GM18505 (cell line): ENCODE data around the gene PANK4.
A peak's percentile ranks its signal among the peaks of the same experiment; 100 is the strongest.

Experiments used
- ATAC-seq: cut with Tn5 transposase; IDR thresholded peaks from one replicate; pipeline ENCODE4 v1.9.1; 2021; ENCODE audit not compliant: unreplicated experiment
- POLR2A ChIP-seq: IDR thresholded peaks from 4 replicates; pipeline ENCODE4 v1.6.1; 2011; ENCODE audit warnings: borderline replicate concordance; ENCODE audit not compliant: insufficient read depth, insufficient read length; ENCODE audit errors: extremely low read depth

PANK4 gene

GRCh38 chr1:2534315-2534686 lies 7.9 kb upstream of the PANK4 start:
- ATAC-seq: no peak
- no peak for TF ChIP-seq POLR2A

GRCh38 chr1:2533365-2533764 lies 7.0 kb upstream of the PANK4 start:
- ATAC-seq: no peak
- no peak for TF ChIP-seq POLR2A

GRCh38 chr1:2532485-2533160 lies 6.2 kb upstream of the PANK4 start:
- no peak for TF ChIP-seq POLR2A

GRCh38 chr1:2530513-2531361 lies 4.3 kb upstream of the PANK4 start:
- TF ChIP-seq POLR2A: no peak
- ATAC-seq: no peak

More at GRCh38 chr1:2532485-2533160, 6.2 kb upstream of the PANK4 start:
- ATAC-seq: no peak

- no peak for ATAC-seq
- TF ChIP-seq POLR2A: no peak
Measured at GRCh38 chr1:2529784-2530512, 3.6 kb upstream of the PANK4 start, which contains the start of gene HES5. Gene HES5 (minus strand): TSS chr1:2530263. CDS start chr1:2530164, 99 bp downstream.

GRCh38 chr1:2528966-2529783 lies 2.8 kb upstream of the PANK4 start:
- no peak for ATAC-seq
- no peak for TF ChIP-seq POLR2A

- no peak for ATAC-seq
- TF ChIP-seq POLR2A: no peak
Measured at GRCh38 chr1:2528611-2528965, 2.2 kb upstream of the PANK4 start.

GRCh38 chr1:2528016-2528415 lies 1.6 kb upstream of the PANK4 start:
- no peak for ATAC-seq
- TF ChIP-seq POLR2A: no peak

- TF ChIP-seq POLR2A: no peak
- no peak for ATAC-seq
Measured at GRCh38 chr1:2527556-2527860, 1.1 kb upstream of the PANK4 start.

- no peak for TF ChIP-seq POLR2A
- peak; percentile 34 for ATAC-seq
Measured at GRCh38 chr1:2526824-2527555, 594 bp upstream of the PANK4 start.

- TF ChIP-seq POLR2A: no peak
- ATAC-seq: no peak
Measured at GRCh38 chr1:2525572-2525919, 850 bp downstream of the PANK4 start.

GRCh38 chr1:2523891-2524609 lies 2.3 kb downstream of the PANK4 start:
- no peak for ATAC-seq
- TF ChIP-seq POLR2A: no peak
